SK-N-MC (cell line): ENCODE measurements around the gene CLEC16A.

ENCODE experiments used
- EZH2 ChIP-seq: fragments of 200-600 bp; sonication (generic); IDR thresholded peaks from one replicate; pipeline ENCODE4 v1.6.1; 2017; ENCODE audit warnings: antibody characterized with exemption
- FOXP2 ChIP-seq: optimal IDR thresholded peaks from 2 replicates; pipeline ENCODE3; 2011; ENCODE audit warnings: mild to moderate bottlenecking, moderate library complexity; ENCODE audit not compliant: insufficient read depth; ENCODE audit errors: extremely low read length, control extremely low read depth
- POLR2AphosphoS5 ChIP-seq: IDR thresholded peaks from 2 replicates; pipeline ENCODE4 v1.6.1; 2012; ENCODE audit warnings: mild to moderate bottlenecking, low read depth, low read length, borderline replicate concordance

DNA sequence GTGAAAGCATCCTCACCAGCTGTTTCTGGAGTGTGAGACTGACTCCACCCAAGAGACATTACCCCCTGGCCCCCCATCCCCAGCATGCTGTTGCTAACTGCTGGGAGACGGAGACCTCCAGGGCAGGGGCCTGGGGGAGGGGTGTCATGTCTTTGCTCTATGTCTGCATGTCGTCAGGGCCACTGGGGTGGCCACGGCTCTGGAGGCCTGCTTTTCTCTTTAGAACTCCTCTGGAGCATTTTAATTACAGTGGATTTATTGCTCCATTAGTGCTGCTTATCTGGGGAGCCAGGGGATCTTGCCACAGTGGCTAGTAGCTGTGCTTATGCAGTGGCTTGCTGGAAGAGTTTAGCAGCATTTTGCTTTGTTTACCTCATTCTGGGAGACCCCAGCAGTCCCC, 32.3 kb downstream of the CLEC16A start:
- TF ChIP-seq POLR2AphosphoS5, result no peak
- no peak for TF ChIP-seq EZH2
- no peak for TF ChIP-seq FOXP2
